HG03064 (cell line): ENCODE measurements around the gene NCAPH2.
"Not testable (repeated sequence)": the region's sequence is repeated elsewhere in the genome, so short reads cannot be mapped to it uniquely, and the experiment has no call there.

Experiments
- ATAC-seq: cut with Tn5 transposase; IDR thresholded peaks from one replicate; pipeline ENCODE4 v1.9.1; 2021; ENCODE audit warnings: low read depth; ENCODE audit not compliant: unreplicated experiment

NCAPH2 gene

DNA sequence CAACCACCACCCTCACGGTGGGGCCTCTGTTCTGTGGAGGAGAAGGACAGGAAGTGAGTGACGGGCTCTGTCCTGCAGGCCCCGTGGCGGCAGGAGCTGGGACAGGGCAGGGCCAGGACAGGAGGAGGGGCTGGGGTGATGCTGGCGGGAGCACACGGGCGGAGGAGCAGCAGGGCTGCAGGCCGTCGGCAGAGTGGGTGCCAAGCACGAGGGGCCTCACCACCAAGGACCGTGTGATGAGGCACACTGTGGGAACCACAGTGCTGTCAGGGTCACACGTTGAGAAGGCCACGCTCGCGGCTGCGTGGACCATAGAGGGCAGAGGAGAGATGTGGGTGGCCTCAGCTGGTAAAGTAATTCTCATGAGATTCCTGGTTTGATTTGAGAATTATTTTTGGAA, 8.9 kb downstream of the NCAPH2 start:
- ATAC-seq = no peak

DNA sequence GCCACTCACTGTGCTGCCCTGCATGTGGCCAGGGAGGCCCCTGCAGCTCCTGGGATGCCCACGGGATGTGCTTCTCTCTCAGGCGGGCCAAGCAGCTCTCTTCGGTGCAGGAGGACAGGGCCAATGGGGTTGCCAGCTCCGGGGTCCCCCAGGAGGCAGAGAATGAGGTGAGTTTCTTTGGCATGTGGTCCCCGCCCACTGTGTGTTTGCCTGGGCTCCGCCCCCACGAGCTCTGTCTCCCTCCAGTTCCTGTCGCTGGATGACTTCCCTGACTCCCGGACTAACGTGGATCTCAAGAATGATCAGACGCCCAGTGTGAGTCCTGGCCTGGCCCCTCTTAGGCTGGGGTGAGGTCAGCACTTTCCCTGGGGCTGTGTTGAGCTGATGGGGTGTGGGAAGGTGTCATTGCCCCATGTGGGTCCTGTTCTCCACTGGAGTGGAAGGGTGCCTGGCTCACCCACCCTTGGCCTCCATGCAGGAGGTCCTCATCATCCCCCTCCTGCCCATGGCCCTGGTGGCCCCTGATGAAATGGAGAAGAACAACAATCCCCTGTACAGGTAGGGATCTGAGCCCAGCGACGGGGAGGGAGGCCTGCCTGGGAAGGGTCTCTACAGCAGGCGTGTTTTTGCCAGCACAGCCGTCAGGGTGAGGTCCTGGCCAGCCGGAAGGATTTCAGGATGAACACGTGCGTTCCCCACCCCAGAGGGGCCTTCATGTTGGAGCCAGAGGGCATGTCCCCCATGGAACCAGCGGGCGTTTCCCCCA, 9.7 kb downstream of the NCAPH2 start:
- no peak for ATAC-seq

DNA sequence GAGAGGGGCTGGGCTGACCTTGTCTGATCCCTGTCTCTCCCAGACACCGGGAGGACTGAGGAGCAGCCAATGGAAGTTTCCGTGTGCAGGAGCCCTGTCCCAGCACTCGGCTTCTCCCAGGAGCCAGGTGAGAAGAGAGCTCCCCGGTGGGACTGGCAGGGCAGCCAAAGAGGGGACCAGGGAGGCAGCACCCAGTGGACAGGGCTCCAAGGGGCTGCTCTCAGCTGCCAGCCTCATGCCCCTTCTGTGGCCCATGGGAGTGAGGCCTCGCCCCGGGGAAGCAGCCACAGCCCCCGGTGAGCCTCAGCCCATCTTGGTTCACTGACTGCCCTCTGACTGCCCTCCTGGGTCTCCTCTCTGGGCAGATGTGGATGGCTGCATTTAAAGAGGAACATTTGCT, 10.6 kb downstream of the NCAPH2 start:
- no peak for ATAC-seq

DNA sequence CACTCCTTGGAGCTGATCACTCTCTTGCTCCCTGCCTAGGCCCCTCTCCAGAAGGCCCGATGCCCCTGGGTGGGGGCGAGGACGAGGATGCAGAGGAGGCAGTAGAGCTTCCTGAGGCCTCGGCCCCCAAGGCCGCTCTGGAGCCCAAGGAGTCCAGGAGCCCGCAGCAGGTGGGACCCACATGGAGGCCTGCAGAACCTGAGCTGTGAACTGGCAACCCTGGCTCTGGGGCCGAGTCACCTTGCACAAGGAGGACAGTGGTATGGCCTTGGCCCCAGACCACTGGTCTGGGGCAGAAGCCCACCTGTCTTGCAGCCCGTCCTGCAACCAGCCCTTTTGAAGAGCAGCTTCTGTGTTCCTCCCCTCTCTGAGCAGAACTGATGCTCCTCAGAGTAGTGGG, 11.1 kb downstream of the NCAPH2 start:
- ATAC-seq = no peak

DNA sequence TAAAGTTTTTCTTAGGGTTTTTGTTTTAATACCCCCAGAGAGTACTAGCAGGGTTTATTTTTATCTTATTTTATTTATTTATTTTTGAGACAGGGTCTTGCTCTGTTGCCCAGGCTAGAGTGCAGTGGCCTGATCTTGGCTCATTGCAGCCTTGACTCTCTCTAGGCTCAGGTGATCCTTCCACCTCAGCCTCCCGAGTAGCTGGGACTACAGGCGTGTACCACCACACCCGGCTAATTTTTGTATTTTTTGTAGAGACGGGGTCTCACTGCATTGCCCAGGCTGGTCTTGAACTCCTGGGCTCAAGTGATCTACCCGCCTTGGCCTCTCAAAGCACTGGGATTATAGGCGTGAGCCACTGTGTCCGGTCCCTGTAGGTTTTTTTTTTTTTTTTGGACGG, 12.2 kb downstream of the NCAPH2 start:
- ATAC-seq = not testable (repeated sequence)

DNA sequence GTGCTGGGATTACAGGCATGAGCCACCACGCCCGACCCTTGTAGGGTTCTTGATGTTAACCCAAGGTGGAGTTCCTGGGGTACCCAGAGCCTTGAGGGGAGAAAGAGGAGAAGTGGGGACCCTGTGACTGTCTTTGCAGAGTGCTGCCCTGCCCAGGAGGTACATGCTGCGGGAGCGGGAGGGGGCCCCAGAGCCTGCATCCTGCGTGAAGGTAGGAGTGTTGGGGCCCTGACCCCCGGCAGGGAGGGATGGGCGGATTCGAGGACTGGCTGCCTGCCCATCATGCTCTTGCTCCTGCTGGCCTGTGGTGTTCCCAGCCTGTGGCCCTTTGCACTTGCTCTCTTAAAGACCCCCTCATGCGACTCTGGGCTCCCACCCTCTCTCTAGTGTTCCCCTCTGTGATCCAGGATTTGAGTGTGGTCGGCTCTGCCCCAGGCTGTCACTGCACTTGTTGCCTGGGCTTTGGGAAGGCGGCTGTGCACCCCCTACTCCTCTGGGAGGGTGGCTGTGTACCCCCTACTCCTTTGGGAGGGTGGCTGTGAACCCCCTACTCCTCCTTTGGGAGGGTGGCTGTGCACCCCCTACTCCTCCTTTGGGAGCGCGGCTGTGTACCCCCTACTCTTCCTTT, 12.9 kb downstream of the NCAPH2 start:
- no peak for ATAC-seq

DNA sequence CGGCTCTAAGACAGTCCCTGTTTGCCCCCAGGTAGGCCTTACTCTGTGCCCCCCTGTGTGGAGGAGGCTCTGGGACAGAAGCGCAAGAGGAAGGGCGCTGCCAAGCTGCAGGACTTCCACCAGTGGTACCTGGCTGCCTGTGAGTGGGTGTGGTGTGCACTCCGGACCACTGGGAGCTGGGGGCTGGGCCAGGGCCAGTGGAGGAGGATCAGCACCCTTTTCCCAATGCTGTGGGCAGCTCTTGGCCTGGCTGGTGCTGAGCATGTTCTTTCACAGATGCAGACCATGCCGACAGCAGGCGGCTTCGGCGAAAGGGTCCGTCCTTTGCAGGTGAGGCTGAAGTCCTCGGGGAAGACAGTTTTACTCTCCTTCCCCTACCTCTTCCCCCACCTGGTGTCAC, 13.7 kb downstream of the NCAPH2 start:
- no peak for ATAC-seq

DNA sequence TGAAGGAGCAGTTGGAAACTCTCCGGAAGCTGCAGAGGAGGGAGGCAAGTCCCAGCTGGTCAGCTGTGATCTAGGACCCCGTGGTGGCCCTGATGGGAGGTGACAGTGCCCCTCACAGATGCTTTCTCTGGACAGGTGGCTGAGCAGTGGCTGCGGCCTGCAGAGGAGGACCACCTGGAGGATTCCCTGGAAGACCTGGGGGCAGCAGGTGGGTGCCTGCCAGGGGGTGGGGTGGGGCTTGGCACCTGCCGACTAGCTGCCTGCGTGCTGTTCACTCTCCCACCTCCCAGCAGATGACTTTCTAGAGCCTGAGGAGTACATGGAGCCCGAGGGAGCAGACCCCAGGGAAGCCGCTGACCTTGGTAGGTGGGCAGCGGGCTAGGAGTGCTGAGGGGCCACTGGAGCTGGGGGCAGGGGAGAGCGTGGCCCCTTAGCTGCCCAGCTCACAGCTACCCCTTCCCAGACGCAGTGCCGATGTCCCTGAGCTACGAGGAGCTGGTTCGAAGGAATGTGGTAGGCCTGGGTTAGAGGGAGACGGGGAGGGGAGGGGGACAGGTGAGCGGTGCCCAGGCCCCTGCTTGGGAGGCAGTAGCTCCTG, 14.3 kb downstream of the NCAPH2 start:
- ATAC-seq = no peak

DNA sequence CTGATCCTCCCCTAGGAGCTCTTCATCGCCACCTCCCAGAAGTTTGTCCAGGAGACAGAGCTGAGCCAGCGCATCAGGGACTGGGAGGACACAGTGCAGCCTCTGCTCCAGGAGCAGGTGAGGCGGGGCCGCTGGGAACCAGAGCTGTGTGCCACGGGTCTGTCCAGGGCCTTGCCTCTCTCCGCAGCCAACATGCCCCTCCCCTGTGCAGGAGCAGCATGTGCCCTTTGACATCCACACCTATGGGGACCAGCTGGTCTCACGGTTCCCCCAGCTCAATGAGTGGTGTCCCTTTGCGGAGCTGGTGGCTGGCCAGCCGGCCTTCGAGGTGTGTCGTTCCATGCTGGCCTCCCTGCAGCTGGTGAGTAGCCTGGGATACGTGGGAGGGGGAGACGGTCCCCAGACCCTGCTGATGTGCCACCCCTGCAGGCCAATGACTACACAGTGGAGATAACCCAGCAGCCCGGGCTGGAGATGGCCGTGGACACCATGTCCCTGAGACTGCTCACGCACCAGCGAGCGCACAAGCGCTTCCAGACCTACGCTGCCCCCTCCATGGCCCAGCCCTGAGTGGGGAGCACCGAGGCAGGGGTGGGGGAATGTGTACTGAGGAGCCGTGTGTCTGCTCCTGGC, 14.9 kb downstream of the NCAPH2 start:
- no peak for ATAC-seq

DNA sequence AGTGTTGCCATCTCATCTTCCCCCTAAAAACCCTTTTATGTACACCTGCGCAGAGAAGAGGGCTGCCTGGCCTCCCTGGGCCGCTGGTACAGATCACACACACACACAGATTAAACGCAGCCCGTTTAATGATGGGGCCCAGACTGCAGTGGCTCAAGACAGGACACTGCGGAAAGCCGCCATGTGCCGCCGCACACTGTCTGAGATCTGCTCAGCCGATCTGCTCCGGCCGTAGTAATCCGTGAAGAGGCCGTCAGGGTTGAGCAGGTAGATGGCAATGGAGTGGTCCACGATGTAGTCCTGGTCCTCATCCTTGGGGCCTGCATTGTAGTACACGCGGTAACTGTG, 15.4 kb downstream of the NCAPH2 start:
- no peak for ATAC-seq

DNA sequence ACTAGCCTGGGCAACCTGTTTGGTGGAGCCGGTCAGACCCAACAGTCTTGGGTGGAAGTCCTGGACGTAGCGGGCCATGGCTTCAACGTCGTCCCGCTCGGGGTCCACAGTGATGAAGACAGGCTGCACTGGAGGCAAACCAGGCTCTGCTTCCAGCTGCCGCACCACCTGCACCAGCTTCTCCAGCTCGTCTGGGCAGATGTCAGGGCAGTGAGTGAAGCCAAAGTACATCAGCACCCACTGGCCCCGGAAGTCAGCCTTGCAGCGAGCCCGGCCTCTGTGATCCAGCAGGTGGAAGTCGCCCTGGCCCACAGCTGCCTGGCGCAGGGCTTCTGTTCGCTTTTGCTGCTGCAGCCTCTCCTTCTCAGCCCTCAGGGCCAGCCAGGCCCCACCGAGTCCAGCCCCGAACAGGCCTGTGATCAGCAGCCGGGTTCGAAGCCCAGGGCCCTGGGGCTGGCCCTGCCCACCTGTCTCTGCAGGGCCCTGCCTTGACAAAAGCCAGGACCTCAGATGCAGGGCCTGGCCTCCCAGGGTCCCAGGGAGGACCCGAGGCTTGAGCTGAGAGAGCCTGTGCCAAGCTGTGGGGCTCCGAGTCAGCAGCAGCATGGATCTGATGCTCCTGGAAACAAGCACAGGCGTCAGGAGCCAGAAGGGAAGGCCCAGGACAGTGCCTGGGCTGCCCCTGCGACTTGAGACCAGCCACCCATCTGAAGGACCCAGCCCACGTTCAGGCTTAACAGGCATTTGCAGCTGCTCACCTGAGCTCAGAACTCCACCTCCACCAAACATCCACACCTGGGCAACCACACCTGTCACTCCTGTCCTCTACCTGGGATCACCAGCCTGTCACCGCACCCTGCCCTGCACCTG, 16.0 kb downstream of the NCAPH2 start:
- ATAC-seq = no peak

DNA sequence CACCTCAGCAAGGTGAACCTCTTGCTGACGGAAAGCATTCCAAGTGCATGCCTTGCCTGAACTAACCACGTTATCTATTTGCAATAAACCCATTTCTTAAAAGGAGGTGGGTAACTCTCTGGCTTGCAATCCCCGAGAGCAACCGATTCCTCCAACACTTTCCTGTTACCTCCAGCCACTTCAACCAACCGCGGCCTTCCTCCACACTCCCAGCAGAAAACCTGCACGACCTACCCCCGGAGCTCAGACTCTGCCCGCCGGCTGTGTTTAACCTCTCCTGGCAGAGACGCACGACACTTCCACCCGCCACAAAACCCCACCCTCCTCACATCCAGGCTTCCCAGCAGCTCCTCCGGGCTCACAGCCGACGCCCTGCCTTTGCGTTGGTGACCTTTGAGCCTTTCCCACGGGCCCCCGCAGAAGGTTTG, 16.7 kb downstream of the NCAPH2 start:
- ATAC-seq = no peak

DNA sequence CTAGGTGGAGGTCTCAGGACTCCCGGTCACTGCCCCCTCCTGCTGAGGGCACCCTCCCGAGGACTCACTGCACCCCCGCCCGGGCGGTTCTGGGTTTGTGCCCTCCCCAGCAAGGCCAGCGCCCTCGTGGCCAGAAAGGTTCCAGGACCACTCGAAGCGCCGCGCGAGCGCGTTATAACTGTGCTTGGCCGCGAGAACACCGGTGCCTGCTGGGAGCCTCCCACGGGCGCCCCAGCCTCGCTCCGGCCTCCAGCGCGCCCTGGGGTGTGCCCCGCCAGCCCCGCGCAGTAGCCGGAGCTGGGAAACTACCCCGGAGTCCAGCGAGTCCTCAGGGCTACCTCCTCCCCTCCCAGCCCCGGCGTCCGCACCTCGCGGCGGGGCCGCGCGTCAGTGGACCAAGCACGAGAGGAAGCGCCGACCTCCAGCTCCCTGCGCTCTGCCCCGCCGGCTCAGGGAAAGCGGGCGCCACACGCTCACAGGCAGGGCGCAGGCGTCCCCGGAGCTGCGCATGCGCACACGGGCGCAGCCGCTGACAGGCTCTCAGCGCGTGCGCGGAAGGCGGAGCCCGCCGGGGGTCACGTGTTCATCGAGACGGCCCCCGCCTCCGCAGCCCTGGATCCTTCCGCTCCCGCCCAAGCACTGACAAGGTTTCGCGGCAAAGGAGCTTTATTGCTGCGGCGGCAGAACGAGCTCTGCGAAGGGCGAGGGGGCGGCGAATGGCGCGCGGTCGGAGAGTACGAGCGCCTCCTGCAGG, 17.3 kb downstream of the NCAPH2 start, which contains the start of gene SCO2:
Gene SCO2 (minus strand): TSS at position 495 of the 754 bp plus-strand sequence. CDS start 1,187 bp downstream, outside the sequence.
- ATAC-seq = peak; percentile 39

DNA sequence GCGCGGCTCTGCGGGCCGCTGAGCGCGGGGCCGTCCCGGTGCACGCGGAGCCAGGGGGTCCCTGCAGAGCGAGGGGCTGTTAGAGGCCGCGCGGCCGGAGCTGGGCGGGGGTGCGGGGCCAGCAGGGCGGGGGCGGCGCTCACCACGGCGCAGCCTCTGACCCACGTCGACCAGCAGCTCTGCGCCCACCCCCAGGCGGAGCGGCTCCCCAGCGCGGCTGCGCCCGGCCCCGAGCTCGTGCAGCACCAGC, 17.8 kb downstream of the NCAPH2 start:
- ATAC-seq = peak; percentile 22

DNA sequence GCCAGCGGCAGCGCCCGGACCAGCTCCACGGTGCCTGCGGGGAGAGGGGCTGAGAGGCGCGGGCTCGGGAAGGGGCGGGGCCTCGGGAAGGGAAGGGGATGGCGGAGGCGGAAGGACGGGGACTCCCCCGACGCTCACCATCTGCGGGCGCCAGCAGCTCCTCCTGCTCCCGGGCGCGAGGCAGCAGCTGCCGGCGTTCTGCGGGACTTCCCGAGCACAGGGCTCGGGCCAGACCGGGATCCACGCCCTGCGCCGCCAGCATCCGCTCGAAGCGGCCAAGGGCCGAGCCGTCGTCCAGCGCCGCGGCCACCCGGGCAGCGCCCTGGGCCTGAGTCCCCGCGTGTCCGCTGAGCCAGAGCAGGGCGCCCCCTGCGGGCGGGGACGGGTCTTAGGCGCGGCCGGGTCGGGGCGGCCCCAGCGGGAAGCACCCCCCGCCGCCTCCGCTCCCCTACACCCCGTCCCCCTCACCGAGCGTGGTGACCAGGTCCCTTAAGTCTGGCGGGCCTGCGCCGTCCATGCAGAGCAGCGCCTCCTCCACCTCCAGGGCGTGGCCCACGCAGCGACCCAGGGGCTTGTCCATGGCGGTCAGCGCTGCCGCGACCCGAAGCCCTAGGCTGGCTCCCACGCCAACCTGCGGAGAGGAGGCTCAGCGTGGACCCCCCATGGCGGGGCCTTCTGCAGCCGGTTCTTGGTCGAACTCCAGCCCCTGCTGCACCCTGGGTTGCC, 18.2 kb downstream of the NCAPH2 start:
- peak; percentile 22 for ATAC-seq

DNA sequence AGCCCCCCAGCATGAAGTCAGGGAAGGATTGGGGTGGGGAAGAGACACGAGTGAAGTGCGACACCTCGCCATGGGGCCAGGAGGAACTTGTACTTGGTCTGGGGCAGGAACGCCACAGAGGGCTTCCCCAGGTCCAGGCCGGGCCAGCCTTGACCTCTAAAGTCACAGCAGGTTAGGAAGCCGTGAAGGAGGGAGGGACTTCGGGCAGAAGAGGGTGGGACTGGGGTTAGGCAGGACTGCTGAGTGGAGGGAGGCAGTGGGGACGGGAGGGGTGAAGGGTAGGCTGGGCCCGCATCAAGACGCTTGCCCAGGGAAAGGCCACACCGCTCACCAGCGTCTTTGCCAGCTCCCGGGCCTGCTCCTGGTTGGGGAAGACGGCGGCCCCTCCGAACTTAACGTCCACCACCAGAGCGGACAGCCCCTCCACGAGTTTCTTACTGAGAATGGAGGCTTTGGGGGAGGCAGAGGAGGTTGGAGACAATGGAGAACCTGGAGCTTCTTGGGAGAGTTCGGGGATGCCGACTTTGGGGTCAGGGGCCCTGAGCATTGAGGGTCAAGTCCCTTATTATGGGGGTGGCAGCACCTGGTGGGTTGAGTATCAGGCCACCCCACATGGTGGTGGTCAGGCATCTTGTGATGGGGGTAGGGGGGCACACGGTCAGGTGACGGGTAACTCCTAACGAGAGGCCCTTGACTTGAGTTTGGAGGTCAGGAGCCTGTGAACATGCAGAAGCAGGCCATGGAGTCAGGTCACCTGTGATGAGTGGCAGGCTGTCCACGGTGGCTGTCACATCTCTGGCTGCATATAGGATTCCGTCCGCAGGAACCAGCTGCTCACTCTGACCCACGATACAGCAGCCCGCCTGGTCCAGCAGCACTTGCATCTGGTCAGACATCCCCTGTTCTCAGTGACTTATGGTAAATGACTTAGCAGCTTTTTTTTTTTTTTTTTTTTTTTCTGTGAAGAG, 19.1 kb downstream of the NCAPH2 start:
- ATAC-seq = no peak

DNA sequence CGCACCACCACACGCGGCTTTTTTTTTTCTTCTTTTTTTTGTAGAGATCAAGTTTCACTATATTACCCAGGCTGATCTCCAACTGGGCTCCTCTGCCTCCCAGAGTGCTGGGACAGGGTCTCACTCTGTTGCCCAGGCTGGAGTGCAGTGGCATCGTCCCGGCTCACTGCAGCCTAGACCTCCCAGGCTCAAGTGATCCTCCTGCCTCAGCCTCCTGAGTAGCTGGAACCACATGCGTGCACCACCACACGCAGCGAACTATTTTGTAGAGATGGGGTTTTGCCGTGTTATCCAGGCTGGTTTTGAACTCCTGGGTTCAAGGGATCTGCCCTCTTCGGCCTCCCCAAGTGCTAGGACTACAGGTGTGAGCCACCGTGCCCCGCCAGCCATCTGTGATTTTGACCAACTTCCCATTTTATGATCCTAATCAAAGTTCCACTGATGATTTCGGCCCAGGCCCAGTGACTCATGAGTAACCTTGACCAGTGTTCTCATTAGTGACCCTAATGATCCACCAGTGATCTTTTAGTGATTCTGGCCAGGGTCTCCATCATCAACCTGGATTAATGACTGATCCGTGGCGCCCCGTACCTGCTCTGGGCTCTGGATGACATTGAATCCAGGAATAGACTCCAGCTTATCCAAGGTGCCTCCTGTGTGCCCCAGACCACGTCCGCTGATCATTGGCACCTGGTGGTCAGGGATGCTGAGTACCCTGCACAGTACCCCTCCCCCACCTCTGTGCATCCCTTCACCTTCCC, 20.1 kb downstream of the NCAPH2 start:
- no peak for ATAC-seq
